Measurements from ENCODE around the gene MCFD2.

MCFD2 gene

GRCh38 chr2:46915281-46915810, at the start of gene MCFD2:
TSS of gene MCFD2 (minus strand) at chr2:46915806. CDS start at chr2:46909171, 6,635 bp downstream.
- DNase-seq = no peak

- no peak for DNase-seq
These were observed 49.4 kb upstream of the MCFD2 start for GRCh38 chr2:46964835-46965560.

- no peak for DNase-seq
These were observed 48.5 kb upstream of the MCFD2 start for GRCh38 chr2:46963941-46964673.

GRCh38 chr2:46963210-46963609, 47.6 kb upstream of the MCFD2 start:
- no peak for DNase-seq

GRCh38 chr2:46962751-46963150, 47.1 kb upstream of the MCFD2 start:
- DNase-seq = no peak

- no peak for DNase-seq
These were observed 45.0 kb upstream of the MCFD2 start for GRCh38 chr2:46960618-46961017.

- no peak for DNase-seq
These were observed 42.9 kb upstream of the MCFD2 start for GRCh38 chr2:46958431-46959017.

GRCh38 chr2:46956981-46957531, 41.5 kb upstream of the MCFD2 start:
- no peak for DNase-seq

- no peak for DNase-seq
These were observed 40.2 kb upstream of the MCFD2 start for GRCh38 chr2:46955764-46956163.

- DNase-seq = no peak
These were observed 39.5 kb upstream of the MCFD2 start for GRCh38 chr2:46954951-46955571.

GRCh38 chr2:46952171-46952570, 36.6 kb upstream of the MCFD2 start:
- no peak for DNase-seq

GRCh38 chr2:46951290-46952064, 35.9 kb upstream of the MCFD2 start:
- DNase-seq = no peak

- DNase-seq = no peak
These were observed 34.7 kb upstream of the MCFD2 start for GRCh38 chr2:46950314-46950713.

GRCh38 chr2:46947841-46948240, 32.2 kb upstream of the MCFD2 start:
- DNase-seq = no peak

GRCh38 chr2:46945671-46946070, 30.1 kb upstream of the MCFD2 start:
- no peak for DNase-seq

- DNase-seq = peak; percentile 34 to 52
These were observed 28.5 kb upstream of the MCFD2 start for GRCh38 chr2:46943881-46944798.

GRCh38 chr2:46942891-46943626, 27.5 kb upstream of the MCFD2 start:
- no peak for DNase-seq

- peak; percentile 55 to 59 for DNase-seq
These were observed 26.5 kb upstream of the MCFD2 start for GRCh38 chr2:46942143-46942526.

- DNase-seq = no peak
These were observed 24.2 kb upstream of the MCFD2 start for GRCh38 chr2:46939626-46940359.

GRCh38 chr2:46937471-46937901, 21.9 kb upstream of the MCFD2 start:
- DNase-seq = no peak

Measured in activated CD4-positive, alpha-beta T cell treated with anti-CD3 and anti-CD28 coated beads, Interleukin-2, amount 50 U/mL, for 4 hours (primary cell).